HepG2 (cell line): ENCODE results near the gene PANK4. TPM values are rescaled to one million over a fixed set of nuclear protein-coding genes. Genes with fewer than 3 reads are reported as not detected.

Experiments
- ATAC-seq: fragments of 200-7000 bp; cut with Tn5 transposase; 3 replicates; pipeline ENCODE4 v1.9.1; 2020; ENCODE audit warnings: mild to moderate bottlenecking, moderate library complexity
- BruUV-seq: library from RNA; stranded (reverse); fragments of 400-500 nt; replicated peaks from 2 replicates; lab custom pipeline; 2021; lab: Mats Ljungman, UMichigan
- CTCF ChIA-PET: fragments of 300-600 bp; formaldehyde crosslinking; extraction: SDS; loops from one replicate; lab custom pipeline; 2021; ENCODE audit warnings: low total read pairs, inconsistent platforms, low intra/inter-chr PET ratio; lab: Yijun Ruan, JAX
- POLR2A ChIA-PET: fragments of 350-600 bp; sonication (Branson Sonifier 250); formaldehyde crosslinking; loops from one replicate; lab custom pipeline; 2020; ENCODE audit warnings: antibody characterized with exemption, inconsistent platforms; lab: Yijun Ruan, JAX
- DNase-seq: peaks from one replicate; pipeline ENCODE4 v3.0.0-alpha.2; 2015; ENCODE audit warnings: low spot score
- FAIRE-seq: peaks from 3 replicates; lab custom pipeline; 2011; peaks lifted over from hg19 to GRCh38; lab: Jason Lieb, UNC
- H2AFZ ChIP-seq: one replicate; pipeline ENCODE4 v1.6.1; 2011; ENCODE audit warnings: low read length, inconsistent platforms
- H3K27ac ChIP-seq: fragments of 300-600 bp; 3 replicates; pipeline ENCODE4 v1.8.0; 2011; ENCODE audit warnings: mixed run types, mild to moderate bottlenecking, mixed read lengths, low read length, inconsistent platforms; ENCODE audit not compliant: insufficient read depth; ENCODE audit errors: extremely low read length
- H3K27me3 ChIP-seq, 2 experiments: fragments of 200-600 bp in 1 of 2; 2 replicates in 1 of 2; 3 replicates in 1 of 2; pipeline versions ENCODE4 v1.6.0 to v1.8.0; 2011; ENCODE audit warnings: low read length in 2 of 2, mild to moderate bottlenecking in 2 of 2, moderate library complexity in 2 of 2, inconsistent platforms in 1 of 2; ENCODE audit not compliant: insufficient read depth in 2 of 2, control insufficient read depth in 1 of 2
- H3K36me3 ChIP-seq, 2 experiments: fragments of 200-600 bp in 1 of 2; replicated peaks in 1 of 2; 2 replicates in 1 of 2; 3 replicates in 1 of 2; pipeline versions ENCODE4 v1.5.1 to v1.8.0; 2011; ENCODE audit warnings: low read length in 2 of 2, inconsistent platforms in 1 of 2; ENCODE audit not compliant: insufficient read depth in 2 of 2, control insufficient read depth in 1 of 2
- H3K4me1 ChIP-seq: 2 replicates; pipeline ENCODE4 v1.5.1; 2012; ENCODE audit warnings: low read length, inconsistent platforms; ENCODE audit not compliant: insufficient read depth
- H3K4me2 ChIP-seq: 2 replicates; pipeline ENCODE4 v1.6.0; 2011; ENCODE audit warnings: low read depth, low read length, inconsistent platforms
- H3K4me3 ChIP-seq, 3 experiments: fragments of 200-600 bp in 1 of 3; sonication (generic), shearing (Covaris generic) in 1 of 3; replicated peaks in 1 of 3; 2 replicates each; pipeline ENCODE4 v1.5.1; 2011 to 2016; ENCODE audit warnings: low read length in 3 of 3, inconsistent platforms in 2 of 3, low read depth in 2 of 3, mild to moderate bottlenecking in 2 of 3, control low read depth in 1 of 3, mixed read lengths in 1 of 3; ENCODE audit not compliant: insufficient read depth in 1 of 3
- H3K79me2 ChIP-seq: one replicate; pipeline ENCODE4 v1.6.1; 2011; ENCODE audit warnings: low read length, inconsistent platforms; ENCODE audit not compliant: insufficient read depth
- H3K9ac ChIP-seq: 2 replicates; pipeline ENCODE4 v1.6.0; 2011; ENCODE audit warnings: mild to moderate bottlenecking, low read depth, low read length, inconsistent platforms; ENCODE audit not compliant: insufficient read depth
- H3K9me3 ChIP-seq: 2 replicates; pipeline ENCODE4 v1.5.1; 2012; ENCODE audit warnings: mild to moderate bottlenecking, low read length
- H4K20me1 ChIP-seq: 2 replicates; pipeline ENCODE4 v1.6.0; 2011; ENCODE audit warnings: inconsistent platforms, mild to moderate bottlenecking, low read length, moderate library complexity; ENCODE audit not compliant: insufficient read depth
- BCL6 ChIP-seq: IDR thresholded peaks from 2 replicates; pipeline ENCODE4 v1.6.1; 2016; ENCODE audit warnings: missing genetic modification reagents, missing compliant biosample characterization
- GABPB1 ChIP-seq: IDR thresholded peaks from 2 replicates; pipeline ENCODE4 v1.6.1; 2016; ENCODE audit warnings: mild to moderate bottlenecking, missing genetic modification reagents, moderate library complexity, missing compliant biosample characterization
- MEIS1 ChIP-seq: sonication (generic); formaldehyde crosslinking; IDR thresholded peaks from 2 replicates; pipeline ENCODE4 v1.9.0; 2021; ENCODE audit warnings: mild to moderate bottlenecking, missing genetic modification reagents, moderate library complexity, borderline replicate concordance
- PAF1 ChIP-seq: IDR thresholded peaks from 2 replicates; pipeline ENCODE4 v1.6.1; 2016; ENCODE audit warnings: missing genetic modification reagents, missing compliant biosample characterization
- PAXIP1 ChIP-seq: sonication (generic); formaldehyde crosslinking; conservative IDR thresholded peaks from 2 replicates; pipeline ENCODE4 v1.4.0; 2020; ENCODE audit warnings: mild to moderate bottlenecking, missing genetic modification reagents, moderate library complexity
- RARG ChIP-seq: sonication (generic); formaldehyde crosslinking; IDR thresholded peaks from 2 replicates; pipeline ENCODE4 v1.4.0; 2020; ENCODE audit warnings: low read depth, mild to moderate bottlenecking, missing genetic modification reagents
- REPIN1 ChIP-seq: sonication (generic); formaldehyde crosslinking; IDR thresholded peaks from 2 replicates; pipeline ENCODE4 v1.8.0; 2022; ENCODE audit warnings: missing genetic modification reagents, low read depth, mild to moderate bottlenecking, borderline replicate concordance
- SALL1 ChIP-seq: sonication (generic); formaldehyde crosslinking; IDR thresholded peaks from 2 replicates; pipeline ENCODE4 v1.8.0; 2022; ENCODE audit warnings: mild to moderate bottlenecking, missing genetic modification reagents
- SRSF9 ChIP-seq: fragments of 200-400 bp; formaldehyde crosslinking; IDR thresholded peaks from 2 replicates; pipeline ENCODE4 v1.6.1; 2018; ENCODE audit warnings: borderline replicate concordance, mild to moderate bottlenecking, low read depth, low read length; ENCODE audit not compliant: insufficient read depth, poor library complexity, severe bottlenecking
- ZBTB1 ChIP-seq: sonication (generic); formaldehyde crosslinking; IDR thresholded peaks from 2 replicates; pipeline ENCODE4 v1.4.0; 2020; ENCODE audit warnings: missing genetic modification reagents, borderline replicate concordance
- ZFP62 ChIP-seq: sonication (generic); formaldehyde crosslinking; IDR thresholded peaks from 2 replicates; pipeline ENCODE4 v1.4.0; 2020; ENCODE audit warnings: missing genetic modification reagents
- ZNF180 ChIP-seq: sonication (generic); formaldehyde crosslinking; IDR thresholded peaks from 2 replicates; pipeline ENCODE4 v1.4.0; 2020; ENCODE audit warnings: low read depth, missing genetic modification reagents, borderline replicate concordance
- ZNF205 ChIP-seq: IDR thresholded peaks from 2 replicates; pipeline ENCODE4 v1.6.1; 2018; ENCODE audit warnings: missing biosample characterization, missing genetic modification reagents
- ZNF720 ChIP-seq: sonication (generic); formaldehyde crosslinking; IDR thresholded peaks from 2 replicates; pipeline ENCODE4 v1.4.0; 2020; ENCODE audit warnings: missing genetic modification reagents
- WGBS: methylation state at CpG from one replicate; pipeline ENCODE4 v1.1.6; 2017; ENCODE audit warnings: low lambda C conversion rate; 5-methylcytosine and 5-hydroxymethylcytosine counted together
- in situ Hi-C: cut with HindIII; loops from 2 replicates; pipeline ENCODE4 v1.10.0; 2017; ENCODE audit warnings: low pct_unique_long_range_greater_than_20kb; ENCODE audit not compliant: extremely low pct_ligation_motif_present
- intact Hi-C: fragments of 100-400 bp; cut with micrococcal nuclease; formaldehyde crosslinking; loops from one replicate; pipeline ENCODE4 v1.10.0; 2022; ENCODE audit not compliant: unreplicated experiment
- polyA plus RNA-seq, 8 experiments: library from polyadenylated mRNA; depleted of rRNA in 3 of 8; stranded (reverse) in 7 of 8; unstranded in 1 of 8; fragments of >200 nt; fragmentation: Illumina TruSeq in 4 of 8; extraction: Trizol in 4 of 8; gene quantifications; 2 replicates each; pipeline versions ENCODE4 v1.2.1 to v1.2.3, GENCODE V29; 2011 to 2016; ENCODE audit warnings: low read depth in 4 of 8, missing spikeins in 1 of 8, mixed read lengths in 1 of 8; ENCODE audit not compliant: insufficient read depth in 1 of 8
- total RNA-seq, 5 experiments: library from RNA; depleted of rRNA; stranded (reverse); fragments of >200 nt; fragmentation: Illumina TruSeq; extraction: Trizol; gene quantifications; 2 replicates each; pipeline ENCODE4 v1.2.3, GENCODE V29; 2016; ENCODE audit warnings: low read depth in 1 of 5

PANK4 gene
- total and polyA plus RNA-seq, 2 of the 13 experiments (the other 11 are each of a cell fraction or from before 2014, with no cell fraction given) = 17.4 to 19.3 TPM

- Histone ChIP-seq H3K27ac (no peak overlapping the region), H3K4me1 (peaks cover 18% of the 10 kb centered on the region), H3K36me3 (no peaks in the 10 kb centered on the region; a peak in 1 of 5 replicates), H3K79me2 (no peaks in the 10 kb centered on the region), H3K9me3 (no peaks in the 10 kb centered on the region), H3K4me2 (no peak overlapping the region), H3K9ac (no peak overlapping the region), H2AFZ (no peak overlapping the region), H4K20me1 (0 out of 2 replicates have a peak, but pooled peaks cover 4% of the 10 kb centered on the region), H3K4me3 (no peak overlapping the region), H3K27me3 (peaks cover 2 to 6% of the 10 kb centered on the region in 2 experiments; a peak in 4 of 5 replicates)
- no peak for ATAC-seq
- no TSS peak for BruUV-seq
- 91% methylated on average over 6 of the region's 11 CpGs for WGBS
- in situ Hi-C loops = no loop called here
- no peak for FAIRE-seq
- CTCF ChIA-PET = no interaction called here
- DNase-seq = no peak
- intact Hi-C loops = no loop called here
- POLR2A ChIA-PET = interaction anchor here (1.2 to 2.2 kb wide), 3 partner anchors 10 to 16 kb away, joined by 4 to 8 read pairs (median 4); no protein-coding TSS in a partner anchor
- no peak for TF ChIP-seq SALL1
- TF ChIP-seq ZBTB1 (CRISPR knock-in tag) = no peak
- TF ChIP-seq ZFP62 = no peak
- no peak for TF ChIP-seq RARG (CRISPR knock-in tag)
- TF ChIP-seq GABPB1 = no peak
- no peak for TF ChIP-seq PAF1
- TF ChIP-seq ZNF720 (CRISPR knock-in tag) = no peak
- TF ChIP-seq ZNF205 (CRISPR knock-in tag) = no peak
- no peak for TF ChIP-seq ZNF180 (CRISPR knock-in tag)
- no peak for TF ChIP-seq REPIN1
- no peak for TF ChIP-seq SRSF9
- no peak for TF ChIP-seq MEIS1
- no peak for TF ChIP-seq BCL6 (CRISPR knock-in tag)
- TF ChIP-seq PAXIP1 (CRISPR knock-in tag) = no peak
Measured at GRCh38 chr1:2561446-2561845, 35.0 kb upstream of the PANK4 start.
